LNCAP (cell line): ENCODE results near the gene OR2A42.
"Not testable (repeated sequence)": the region's sequence is repeated elsewhere in the genome, so short reads cannot be mapped to it uniquely, and the experiment has no call there.

ENCODE experiments used
- TF ChIP-seq, protein P1 (sequence below): fragments of 450-650 bp; IDR thresholded peaks from 2 replicates; pipeline ENCODE4 v1.5.1; 2017; ENCODE audit warnings: mild to moderate bottlenecking

The OR2A42 gene

DNA sequence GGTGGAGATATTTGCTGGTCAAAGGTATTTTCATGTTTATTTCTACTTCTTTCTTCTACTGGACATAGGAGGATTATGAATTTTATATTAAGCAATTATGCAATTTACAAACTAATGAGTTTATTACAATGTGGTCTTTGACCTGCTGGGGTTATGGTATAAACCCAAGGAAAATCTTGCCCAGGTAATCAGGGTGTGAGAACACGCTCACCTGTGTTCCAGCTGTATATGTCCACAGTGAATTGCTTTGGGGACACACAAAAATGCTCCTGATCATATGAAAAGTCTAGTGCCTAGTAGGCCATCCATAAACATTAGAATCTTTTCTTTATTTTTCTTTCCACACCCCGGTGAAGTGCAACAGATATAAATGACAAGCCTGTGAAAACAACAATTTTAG lies at the start of gene OR2A42:
Gene OR2A42 (minus strand): TSS at position 241 of the 400 bp plus-strand sequence. CDS start 6,762 bp downstream, outside the sequence.
- TF ChIP-seq, protein P1, sequence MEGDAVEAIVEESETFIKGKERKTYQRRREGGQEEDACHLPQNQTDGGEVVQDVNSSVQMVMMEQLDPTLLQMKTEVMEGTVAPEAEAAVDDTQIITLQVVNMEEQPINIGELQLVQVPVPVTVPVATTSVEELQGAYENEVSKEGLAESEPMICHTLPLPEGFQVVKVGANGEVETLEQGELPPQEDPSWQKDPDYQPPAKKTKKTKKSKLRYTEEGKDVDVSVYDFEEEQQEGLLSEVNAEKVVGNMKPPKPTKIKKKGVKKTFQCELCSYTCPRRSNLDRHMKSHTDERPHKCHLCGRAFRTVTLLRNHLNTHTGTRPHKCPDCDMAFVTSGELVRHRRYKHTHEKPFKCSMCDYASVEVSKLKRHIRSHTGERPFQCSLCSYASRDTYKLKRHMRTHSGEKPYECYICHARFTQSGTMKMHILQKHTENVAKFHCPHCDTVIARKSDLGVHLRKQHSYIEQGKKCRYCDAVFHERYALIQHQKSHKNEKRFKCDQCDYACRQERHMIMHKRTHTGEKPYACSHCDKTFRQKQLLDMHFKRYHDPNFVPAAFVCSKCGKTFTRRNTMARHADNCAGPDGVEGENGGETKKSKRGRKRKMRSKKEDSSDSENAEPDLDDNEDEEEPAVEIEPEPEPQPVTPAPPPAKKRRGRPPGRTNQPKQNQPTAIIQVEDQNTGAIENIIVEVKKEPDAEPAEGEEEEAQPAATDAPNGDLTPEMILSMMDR: not testable (repeated sequence)

DNA sequence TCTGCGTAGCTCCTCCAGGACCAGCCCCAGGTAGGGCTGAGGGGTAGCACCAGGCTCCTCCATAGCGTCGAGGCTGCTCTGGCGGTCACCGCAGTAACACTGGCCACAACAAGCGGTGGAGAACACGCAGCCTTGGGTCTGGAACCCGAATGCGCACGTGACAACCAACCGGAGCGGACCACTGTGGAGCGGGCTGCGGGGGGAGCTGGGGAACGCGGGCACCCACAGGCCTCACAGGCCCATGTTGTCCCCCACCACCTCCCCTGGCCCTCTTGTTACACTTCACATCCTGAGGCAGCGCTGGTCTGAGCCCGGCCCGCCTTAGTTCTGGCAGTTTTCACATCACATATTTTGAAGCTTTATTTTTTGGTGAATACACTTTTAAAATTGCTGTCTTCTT lies 29.8 kb upstream of the OR2A42 start, which contains the start of gene CTAGE8:
Gene CTAGE8 (minus strand): TSS at position 101 of the 400 bp plus-strand sequence. CDS start 38 bp downstream, at position 63.
- TF ChIP-seq, protein P1: not testable (repeated sequence)

- TF ChIP-seq, protein P1: not testable (repeated sequence)
Measured at GRCh38 chr7:144264692-144265091, 25.3 kb upstream of the OR2A42 start, which contains the start of gene OR2A7. OR2A7 (minus strand) TSS chr7:144264792; CDS start chr7:144259628, 5,164 bp downstream.

GRCh38 chr7:144256112-144256511 lies 16.7 kb upstream of the OR2A42 start:
- TF ChIP-seq, protein P1: no peak

DNA sequence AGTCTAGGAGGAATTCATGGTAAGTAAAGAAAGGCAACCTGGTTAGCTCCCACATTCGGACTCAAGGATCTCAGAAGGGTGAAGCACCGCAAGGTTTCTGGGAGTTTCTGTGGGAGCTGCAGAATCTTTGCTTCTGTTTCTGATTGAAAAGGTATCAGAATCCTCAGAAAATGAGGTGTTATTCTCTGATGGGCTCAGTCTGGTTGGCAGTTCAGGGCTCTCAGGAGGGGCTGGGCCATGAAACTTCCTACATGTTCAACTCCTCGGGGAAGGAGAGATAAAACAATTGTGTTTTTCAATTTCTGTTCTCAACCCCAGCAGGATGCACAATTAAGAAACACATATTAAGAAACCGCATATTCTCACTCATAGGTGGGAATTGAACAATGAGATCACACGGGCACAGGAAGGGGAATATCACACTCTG lies 16.1 kb upstream of the OR2A42 start:
- TF ChIP-seq, protein P1: no peak

GRCh38 chr7:144195212-144195872 lies 44.1 kb downstream of the OR2A42 start, which contains the start of gene ARHGEF35:
ARHGEF35 (minus strand) TSS chr7:144195833; CDS start chr7:144188383, 7,450 bp downstream.
- TF ChIP-seq, protein P1: not testable (repeated sequence)

- TF ChIP-seq, protein P1: not testable (repeated sequence)
Measured at GRCh38 chr7:144183166-144183565, 56.2 kb downstream of the OR2A42 start, which contains the start of gene CTAGE4. CTAGE4 (plus strand) TSS chr7:144183466; CDS start chr7:144183504, 38 bp downstream.
